Brain microvascular endothelial cell (primary cell): ENCODE data around the gene ZYG11B.
"Not testable (repeated sequence)": the region's sequence is repeated elsewhere in the genome, so short reads cannot be mapped to it uniquely, and the experiment has no call there.

Source experiments
- DNase-seq: peaks from one replicate; pipeline ENCODE4 v3.0.0-alpha.2; 2020
- H3K27ac ChIP-seq: fragments of 250-450 bp; sonication (Bioruptor Pico); 2 replicates; pipeline ENCODE4 v1.5.1; 2020; ENCODE audit warnings: mild to moderate bottlenecking, moderate library complexity
- H3K27me3 ChIP-seq: fragments of 250-450 bp; sonication (Bioruptor Pico); replicated peaks from 2 replicates; pipeline ENCODE4 v1.5.1; 2020; ENCODE audit warnings: mild to moderate bottlenecking
- H3K36me3 ChIP-seq: fragments of 250-450 bp; sonication (Bioruptor Pico); replicated peaks from 2 replicates; pipeline ENCODE4 v1.5.1; 2020; ENCODE audit warnings: mild to moderate bottlenecking
- H3K4me3 ChIP-seq: 2 replicates; pipeline ENCODE4 v1.5.1; 2011; ENCODE audit warnings: low read depth, mild to moderate bottlenecking, control low read depth, low read length, moderate library complexity
- CTCF ChIP-seq: IDR thresholded peaks from 2 replicates; pipeline ENCODE4 v1.5.1; 2011; ENCODE audit warnings: low read depth, mild to moderate bottlenecking, moderate library complexity, low read length, control low read depth, inconsistent platforms; ENCODE audit errors: missing control alignments
- in situ Hi-C: cut with HindIII; loops from 2 replicates; pipeline ENCODE4 v1.10.0; 2017; ENCODE audit warnings: low sequenced_read_pairs, low pct_ligation_motif_present

Gene ZYG11B

GRCh38 chr1:52723260-52723659 is 3.0 kb upstream of the ZYG11B start:
- H3K27me3 ChIP-seq, result no peaks in the 10 kb centered on the region
- in situ Hi-C loops, result no loop called here
- no peak overlapping the region for H3K4me3 ChIP-seq
- no peaks in the 10 kb centered on the region for H3K36me3 ChIP-seq
- TF ChIP-seq CTCF, result no peak
- no peak overlapping the region for H3K27ac ChIP-seq
- no peak for DNase-seq

GRCh38 chr1:52725903-52726264 is 369 bp upstream of the ZYG11B start:
- in situ Hi-C loops, result no loop called here
- H3K4me3 ChIP-seq, result peak overlapping the region; percentile 46
- no peak overlapping the region for H3K27ac ChIP-seq
- no peak for TF ChIP-seq CTCF
- no peak for DNase-seq
- H3K27me3 ChIP-seq, result no peaks in the 10 kb centered on the region
- H3K36me3 ChIP-seq, result no peaks in the 10 kb centered on the region

GRCh38 chr1:52727114-52727586 is 897 bp downstream of the ZYG11B start:
- Histone ChIP-seq H3K27ac (no peak overlapping the region), H3K36me3 (no peaks in the 10 kb centered on the region), H3K27me3 (no peaks in the 10 kb centered on the region), H3K4me3 (peak overlapping the region; percentile 84)
- DNase-seq, result no peak
- no peak for TF ChIP-seq CTCF
- in situ Hi-C loops, result no loop called here

GRCh38 chr1:52727956-52728656 is 1.9 kb downstream of the ZYG11B start:
- H3K27me3 ChIP-seq, result no peaks in the 10 kb centered on the region
- no peaks in the 10 kb centered on the region for H3K36me3 ChIP-seq
- no peak overlapping the region for H3K27ac ChIP-seq
- no peak overlapping the region for H3K4me3 ChIP-seq
- DNase-seq, result no peak
- no peak for TF ChIP-seq CTCF
- in situ Hi-C loops, result no loop called here

- TF ChIP-seq CTCF, result no peak
- no peak for DNase-seq
- in situ Hi-C loops, result no loop called here
- Histone ChIP-seq H3K4me3 (no peak overlapping the region), H3K27me3 (no peaks in the 10 kb centered on the region), H3K36me3 (no peaks in the 10 kb centered on the region), H3K27ac (no peak overlapping the region)
Observed at GRCh38 chr1:52733368-52733767, 7.1 kb downstream of the ZYG11B start.

GRCh38 chr1:52735371-52735770 is 9.1 kb downstream of the ZYG11B start:
- H3K36me3 ChIP-seq, in situ Hi-C loops, H3K27ac ChIP-seq, DNase-seq, H3K4me3 ChIP-seq, H3K27me3 ChIP-seq: not testable (repeated sequence)
